NCI-H187 treated with DMSO at 0.1 percent for 48 hours (cell line): ENCODE results near the gene AP1M1.

Experiments
- DNase-seq: peaks from one replicate; lab custom pipeline; 2025; lab: John Stamatoyannopoulos, UW

AP1M1 gene

GRCh38 chr19:16232127-16232526 lies 34.4 kb downstream of the AP1M1 start:
- no peak for DNase-seq

GRCh38 chr19:16232568-16232967 lies 34.9 kb downstream of the AP1M1 start:
- no peak for DNase-seq

GRCh38 chr19:16233081-16233776 lies 35.5 kb downstream of the AP1M1 start:
- no peak for DNase-seq

- DNase-seq, result no peak
Measured at GRCh38 chr19:16233836-16234551, 36.3 kb downstream of the AP1M1 start.

GRCh38 chr19:16234552-16235445 lies 37.1 kb downstream of the AP1M1 start:
- DNase-seq, result no peak

GRCh38 chr19:16235811-16236652 lies 38.3 kb downstream of the AP1M1 start:
- no peak for DNase-seq

- no peak for DNase-seq
Measured at GRCh38 chr19:16244091-16244490, 46.4 kb downstream of the AP1M1 start.

- DNase-seq, result no peak
Measured at GRCh38 chr19:16247353-16248182, 49.9 kb downstream of the AP1M1 start.

GRCh38 chr19:16248380-16249023 lies 50.8 kb downstream of the AP1M1 start:
- no peak for DNase-seq

GRCh38 chr19:16249826-16250404 lies 52.2 kb downstream of the AP1M1 start:
- no peak for DNase-seq

- DNase-seq, result no peak
Measured at GRCh38 chr19:16252459-16253205, 54.9 kb downstream of the AP1M1 start.

GRCh38 chr19:16254851-16255408 lies 57.2 kb downstream of the AP1M1 start:
- DNase-seq, result no peak

- no peak for DNase-seq
Measured at GRCh38 chr19:16257509-16258002, 59.8 kb downstream of the AP1M1 start.

- DNase-seq, result no peak
Measured at GRCh38 chr19:16258440-16258903, 60.8 kb downstream of the AP1M1 start.

GRCh38 chr19:16259385-16260159 lies 61.9 kb downstream of the AP1M1 start:
- DNase-seq, result no peak

- no peak for DNase-seq
Measured at GRCh38 chr19:16260160-16260811, 62.6 kb downstream of the AP1M1 start.

GRCh38 chr19:16260812-16261161 lies 63.1 kb downstream of the AP1M1 start:
- no peak for DNase-seq
